HepG2 (cell line): ENCODE measurements around the gene CHN2. TPM values are rescaled to one million over a fixed set of nuclear protein-coding genes. Genes with fewer than 3 reads are reported as not detected.
"Not testable (repeated sequence)": the region's sequence is repeated elsewhere in the genome, so short reads cannot be mapped to it uniquely, and the experiment has no call there.

Experiments
- ATAC-seq: fragments of 200-7000 bp; cut with Tn5 transposase; 3 replicates; pipeline ENCODE4 v1.9.1; 2020; ENCODE audit warnings: mild to moderate bottlenecking, moderate library complexity
- BruUV-seq: library from RNA; stranded (reverse); fragments of 400-500 nt; replicated peaks from 2 replicates; lab custom pipeline; 2021; lab: Mats Ljungman, UMichigan
- CTCF ChIA-PET: fragments of 300-600 bp; formaldehyde crosslinking; extraction: SDS; loops from one replicate; lab custom pipeline; 2021; ENCODE audit warnings: low total read pairs, inconsistent platforms, low intra/inter-chr PET ratio; lab: Yijun Ruan, JAX
- POLR2A ChIA-PET: fragments of 350-600 bp; sonication (Branson Sonifier 250); formaldehyde crosslinking; loops from one replicate; lab custom pipeline; 2020; ENCODE audit warnings: antibody characterized with exemption, inconsistent platforms; lab: Yijun Ruan, JAX
- DNase-seq: peaks from one replicate; pipeline ENCODE4 v3.0.0-alpha.2; 2015; ENCODE audit warnings: low spot score
- FAIRE-seq: peaks from 3 replicates; lab custom pipeline; 2011; peaks lifted over from hg19 to GRCh38; lab: Jason Lieb, UNC
- H2AFZ ChIP-seq: one replicate; pipeline ENCODE4 v1.6.1; 2011; ENCODE audit warnings: low read length, inconsistent platforms
- H3K27ac ChIP-seq: fragments of 300-600 bp; 3 replicates; pipeline ENCODE4 v1.8.0; 2011; ENCODE audit warnings: mixed run types, mild to moderate bottlenecking, mixed read lengths, low read length, inconsistent platforms; ENCODE audit not compliant: insufficient read depth; ENCODE audit errors: extremely low read length
- H3K27me3 ChIP-seq, 2 experiments: fragments of 200-600 bp in 1 of 2; 2 replicates in 1 of 2; 3 replicates in 1 of 2; pipeline versions ENCODE4 v1.6.0 to v1.8.0; 2011; ENCODE audit warnings: low read length in 2 of 2, mild to moderate bottlenecking in 2 of 2, moderate library complexity in 2 of 2, inconsistent platforms in 1 of 2; ENCODE audit not compliant: insufficient read depth in 2 of 2, control insufficient read depth in 1 of 2
- H3K36me3 ChIP-seq, 2 experiments: fragments of 200-600 bp in 1 of 2; replicated peaks in 1 of 2; 2 replicates in 1 of 2; 3 replicates in 1 of 2; pipeline versions ENCODE4 v1.5.1 to v1.8.0; 2011; ENCODE audit warnings: low read length in 2 of 2, inconsistent platforms in 1 of 2; ENCODE audit not compliant: insufficient read depth in 2 of 2, control insufficient read depth in 1 of 2
- H3K4me1 ChIP-seq: 2 replicates; pipeline ENCODE4 v1.5.1; 2012; ENCODE audit warnings: low read length, inconsistent platforms; ENCODE audit not compliant: insufficient read depth
- H3K4me2 ChIP-seq: 2 replicates; pipeline ENCODE4 v1.6.0; 2011; ENCODE audit warnings: low read depth, low read length, inconsistent platforms
- H3K4me3 ChIP-seq, 3 experiments: fragments of 200-600 bp in 1 of 3; sonication (generic), shearing (Covaris generic) in 1 of 3; replicated peaks in 1 of 3; 2 replicates each; pipeline ENCODE4 v1.5.1; 2011 to 2016; ENCODE audit warnings: low read length in 3 of 3, inconsistent platforms in 2 of 3, low read depth in 2 of 3, mild to moderate bottlenecking in 2 of 3, control low read depth in 1 of 3, mixed read lengths in 1 of 3; ENCODE audit not compliant: insufficient read depth in 1 of 3
- H3K79me2 ChIP-seq: one replicate; pipeline ENCODE4 v1.6.1; 2011; ENCODE audit warnings: low read length, inconsistent platforms; ENCODE audit not compliant: insufficient read depth
- H3K9ac ChIP-seq: 2 replicates; pipeline ENCODE4 v1.6.0; 2011; ENCODE audit warnings: mild to moderate bottlenecking, low read depth, low read length, inconsistent platforms; ENCODE audit not compliant: insufficient read depth
- H3K9me3 ChIP-seq: 2 replicates; pipeline ENCODE4 v1.5.1; 2012; ENCODE audit warnings: mild to moderate bottlenecking, low read length
- H4K20me1 ChIP-seq: 2 replicates; pipeline ENCODE4 v1.6.0; 2011; ENCODE audit warnings: inconsistent platforms, mild to moderate bottlenecking, low read length, moderate library complexity; ENCODE audit not compliant: insufficient read depth
- FOXA1 ChIP-seq, 2 experiments: fragments of 450-650 bp in 1 of 2; sonication (generic) in 1 of 2; formaldehyde crosslinking in 1 of 2; IDR thresholded peaks; 2 replicates each; pipeline versions ENCODE4 v1.4.0 to v1.6.1; 2016 to 2020; ENCODE audit warnings: missing genetic modification reagents in 1 of 2
- FOXA3 ChIP-seq: IDR thresholded peaks from 2 replicates; pipeline ENCODE4 v1.6.1; 2016; ENCODE audit warnings: missing genetic modification reagents, missing compliant biosample characterization
- HOXA3 ChIP-seq: sonication (generic); formaldehyde crosslinking; IDR thresholded peaks from 2 replicates; pipeline ENCODE4 v1.5.0; 2020; ENCODE audit warnings: missing genetic modification reagents
- NFYB ChIP-seq: sonication (generic); formaldehyde crosslinking; IDR thresholded peaks from 2 replicates; pipeline ENCODE4 v1.4.0; 2020; ENCODE audit warnings: missing genetic modification reagents
- RAD21 ChIP-seq: fragments of 450-650 bp; formaldehyde crosslinking; IDR thresholded peaks from 2 replicates; pipeline ENCODE4 v1.5.0; 2020; ENCODE audit warnings: mild to moderate bottlenecking
- SP5 ChIP-seq: IDR thresholded peaks from 2 replicates; pipeline ENCODE4 v1.6.1; 2016; ENCODE audit warnings: low read depth, borderline replicate concordance
- ZNF331 ChIP-seq: sonication (generic); formaldehyde crosslinking; IDR thresholded peaks from 2 replicates; pipeline ENCODE4 v1.4.0; 2020; ENCODE audit warnings: missing genetic modification reagents
- ZNF644 ChIP-seq: IDR thresholded peaks from 2 replicates; pipeline ENCODE4 v1.6.1; 2016; ENCODE audit warnings: low read depth
- WGBS: methylation state at CpG from one replicate; pipeline ENCODE4 v1.1.6; 2017; ENCODE audit warnings: low lambda C conversion rate; 5-methylcytosine and 5-hydroxymethylcytosine counted together
- in situ Hi-C: cut with HindIII; loops from 2 replicates; pipeline ENCODE4 v1.10.0; 2017; ENCODE audit warnings: low pct_unique_long_range_greater_than_20kb; ENCODE audit not compliant: extremely low pct_ligation_motif_present
- intact Hi-C: fragments of 100-400 bp; cut with micrococcal nuclease; formaldehyde crosslinking; loops from one replicate; pipeline ENCODE4 v1.10.0; 2022; ENCODE audit not compliant: unreplicated experiment
- polyA plus RNA-seq, 8 experiments: library from polyadenylated mRNA; depleted of rRNA in 3 of 8; stranded (reverse) in 7 of 8; unstranded in 1 of 8; fragments of >200 nt; fragmentation: Illumina TruSeq in 4 of 8; extraction: Trizol in 4 of 8; gene quantifications; 2 replicates each; pipeline versions ENCODE4 v1.2.1 to v1.2.3, GENCODE V29; 2011 to 2016; ENCODE audit warnings: low read depth in 4 of 8, missing spikeins in 1 of 8, mixed read lengths in 1 of 8; ENCODE audit not compliant: insufficient read depth in 1 of 8
- total RNA-seq, 5 experiments: library from RNA; depleted of rRNA; stranded (reverse); fragments of >200 nt; fragmentation: Illumina TruSeq; extraction: Trizol; gene quantifications; 2 replicates each; pipeline ENCODE4 v1.2.3, GENCODE V29; 2016; ENCODE audit warnings: low read depth in 1 of 5
- TF ChIP-seq, protein P1 (sequence below): sonication (generic); formaldehyde crosslinking; IDR thresholded peaks from 2 replicates; pipeline ENCODE4 v1.4.0; 2020; ENCODE audit warnings: missing genetic modification reagents, borderline replicate concordance
- TF ChIP-seq, protein P2 (sequence below): sonication (generic); formaldehyde crosslinking; IDR thresholded peaks from 2 replicates; pipeline ENCODE4 v1.5.1; 2020; ENCODE audit warnings: mild to moderate bottlenecking, missing genetic modification reagents, moderate library complexity

The CHN2 gene
- total and polyA plus RNA-seq, 2 of the 13 experiments (the other 11 are each of a cell fraction or from before 2014, with no cell fraction given) = 23.5 to 30.5 TPM

DNA sequence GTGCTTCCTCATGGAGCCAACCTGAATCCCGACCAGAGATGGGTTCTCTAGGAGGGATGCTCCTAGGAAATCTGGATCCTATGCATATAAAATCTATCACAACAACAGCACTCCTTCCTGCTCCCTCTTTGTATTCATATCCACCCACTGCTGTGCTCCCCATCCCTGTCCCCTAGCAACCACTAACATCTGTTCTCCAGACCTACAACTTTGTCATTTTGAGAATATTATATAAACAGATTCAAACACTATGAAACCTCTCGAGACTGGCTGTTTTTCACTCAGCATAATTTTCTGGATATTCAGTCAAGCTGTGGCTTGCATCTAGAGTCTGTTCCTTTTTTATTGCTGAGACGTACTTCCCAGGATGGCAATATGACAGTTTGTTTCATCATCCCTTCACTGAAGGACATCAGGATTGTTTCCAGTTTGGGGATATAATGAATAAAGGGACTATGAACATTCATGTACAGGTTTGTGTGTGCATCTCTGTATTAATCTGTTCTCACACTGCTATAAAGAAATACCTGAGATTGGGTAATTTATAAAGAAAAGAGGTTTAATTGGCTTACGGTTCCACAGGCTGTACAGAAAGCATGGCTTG, 333.0 kb downstream of the CHN2 start:
- H3K9ac ChIP-seq = no peak overlapping the region
- H3K27me3 ChIP-seq = no peaks in the 10 kb centered on the region
- no peaks in the 10 kb centered on the region for H3K9me3 ChIP-seq
- no peak overlapping the region for H3K4me3 ChIP-seq
- no peak for ATAC-seq
- no peak for DNase-seq
- ChIA-PET POLR2A (interaction anchor here (1.2 kb wide), 1 partner anchor 36 kb away, joined by 3 read pairs; the partner anchor contains the start of gene PRR15), CTCF (no interaction called here)
- no peak overlapping the region for H3K27ac ChIP-seq
- no peak overlapping the region for H3K4me2 ChIP-seq
- no peaks in the 10 kb centered on the region for H3K36me3 ChIP-seq
- FAIRE-seq = no peak
- no TSS peak for BruUV-seq
- no peaks in the 10 kb centered on the region for H4K20me1 ChIP-seq
- H2AFZ ChIP-seq = no peak overlapping the region
- peaks cover 12% of the 10 kb centered on the region for H3K4me1 ChIP-seq
- in situ Hi-C loops = no loop called here
- WGBS = 97% methylated on average over 3 of the region's 4 CpGs
- no peaks in the 10 kb centered on the region for H3K79me2 ChIP-seq
- intact Hi-C loops = no loop called here
- no peak for TF ChIP-seq NFYB (CRISPR knock-in tag)

GRCh38 chr7:29528526-29528925, 334.0 kb downstream of the CHN2 start:
- ATAC-seq; H3K9me3 ChIP-seq; H3K9ac ChIP-seq; intact Hi-C loops; H3K36me3 ChIP-seq; H3K4me3 ChIP-seq; H2AFZ ChIP-seq; H3K27ac ChIP-seq; BruUV-seq; H3K4me2 ChIP-seq; in situ Hi-C loops; H3K79me2 ChIP-seq; CTCF ChIA-PET; H3K27me3 ChIP-seq; FAIRE-seq; H4K20me1 ChIP-seq; TF ChIP-seq FOXA1 (IDR thresholded peaks at IDR 0.05): not testable (repeated sequence)
- WGBS = 51% methylated on average over 3 of the region's 7 CpGs
- POLR2A ChIA-PET = interaction anchor here (1.2 kb wide), 1 partner anchor 35 kb away, joined by 3 read pairs; the partner anchor contains the start of gene PRR15
- TF ChIP-seq FOXA1 (CRISPR knock-in tag; IDR thresholded peaks at IDR 0.05) (peak; percentile 54), SP5 (peak; percentile 37; the same call in 1 of the 2 replicates), ZNF331 (CRISPR knock-in tag) (0 out of 2 replicates have a peak, but pooled peaks have one; percentile 20), FOXA3 (CRISPR knock-in tag) (peak; percentile 25; the same call in 1 of the 2 replicates), ZNF644 (CRISPR knock-in tag) (0 out of 2 replicates have a peak, but pooled peaks have one; percentile 32), HOXA3 (peak; percentile 31; the same call in 1 of the 2 replicates), RAD21 (CRISPR knock-in tag) (0 out of 2 replicates have a peak, but pooled peaks have one; percentile 6)
- TF ChIP-seq, protein P1, sequence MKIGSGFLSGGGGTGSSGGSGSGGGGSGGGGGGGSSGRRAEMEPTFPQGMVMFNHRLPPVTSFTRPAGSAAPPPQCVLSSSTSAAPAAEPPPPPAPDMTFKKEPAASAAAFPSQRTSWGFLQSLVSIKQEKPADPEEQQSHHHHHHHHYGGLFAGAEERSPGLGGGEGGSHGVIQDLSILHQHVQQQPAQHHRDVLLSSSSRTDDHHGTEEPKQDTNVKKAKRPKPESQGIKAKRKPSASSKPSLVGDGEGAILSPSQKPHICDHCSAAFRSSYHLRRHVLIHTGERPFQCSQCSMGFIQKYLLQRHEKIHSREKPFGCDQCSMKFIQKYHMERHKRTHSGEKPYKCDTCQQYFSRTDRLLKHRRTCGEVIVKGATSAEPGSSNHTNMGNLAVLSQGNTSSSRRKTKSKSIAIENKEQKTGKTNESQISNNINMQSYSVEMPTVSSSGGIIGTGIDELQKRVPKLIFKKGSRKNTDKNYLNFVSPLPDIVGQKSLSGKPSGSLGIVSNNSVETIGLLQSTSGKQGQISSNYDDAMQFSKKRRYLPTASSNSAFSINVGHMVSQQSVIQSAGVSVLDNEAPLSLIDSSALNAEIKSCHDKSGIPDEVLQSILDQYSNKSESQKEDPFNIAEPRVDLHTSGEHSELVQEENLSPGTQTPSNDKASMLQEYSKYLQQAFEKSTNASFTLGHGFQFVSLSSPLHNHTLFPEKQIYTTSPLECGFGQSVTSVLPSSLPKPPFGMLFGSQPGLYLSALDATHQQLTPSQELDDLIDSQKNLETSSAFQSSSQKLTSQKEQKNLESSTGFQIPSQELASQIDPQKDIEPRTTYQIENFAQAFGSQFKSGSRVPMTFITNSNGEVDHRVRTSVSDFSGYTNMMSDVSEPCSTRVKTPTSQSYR = peak; percentile 53; the same call in 1 of the 2 replicates
- TF ChIP-seq, protein P2, sequence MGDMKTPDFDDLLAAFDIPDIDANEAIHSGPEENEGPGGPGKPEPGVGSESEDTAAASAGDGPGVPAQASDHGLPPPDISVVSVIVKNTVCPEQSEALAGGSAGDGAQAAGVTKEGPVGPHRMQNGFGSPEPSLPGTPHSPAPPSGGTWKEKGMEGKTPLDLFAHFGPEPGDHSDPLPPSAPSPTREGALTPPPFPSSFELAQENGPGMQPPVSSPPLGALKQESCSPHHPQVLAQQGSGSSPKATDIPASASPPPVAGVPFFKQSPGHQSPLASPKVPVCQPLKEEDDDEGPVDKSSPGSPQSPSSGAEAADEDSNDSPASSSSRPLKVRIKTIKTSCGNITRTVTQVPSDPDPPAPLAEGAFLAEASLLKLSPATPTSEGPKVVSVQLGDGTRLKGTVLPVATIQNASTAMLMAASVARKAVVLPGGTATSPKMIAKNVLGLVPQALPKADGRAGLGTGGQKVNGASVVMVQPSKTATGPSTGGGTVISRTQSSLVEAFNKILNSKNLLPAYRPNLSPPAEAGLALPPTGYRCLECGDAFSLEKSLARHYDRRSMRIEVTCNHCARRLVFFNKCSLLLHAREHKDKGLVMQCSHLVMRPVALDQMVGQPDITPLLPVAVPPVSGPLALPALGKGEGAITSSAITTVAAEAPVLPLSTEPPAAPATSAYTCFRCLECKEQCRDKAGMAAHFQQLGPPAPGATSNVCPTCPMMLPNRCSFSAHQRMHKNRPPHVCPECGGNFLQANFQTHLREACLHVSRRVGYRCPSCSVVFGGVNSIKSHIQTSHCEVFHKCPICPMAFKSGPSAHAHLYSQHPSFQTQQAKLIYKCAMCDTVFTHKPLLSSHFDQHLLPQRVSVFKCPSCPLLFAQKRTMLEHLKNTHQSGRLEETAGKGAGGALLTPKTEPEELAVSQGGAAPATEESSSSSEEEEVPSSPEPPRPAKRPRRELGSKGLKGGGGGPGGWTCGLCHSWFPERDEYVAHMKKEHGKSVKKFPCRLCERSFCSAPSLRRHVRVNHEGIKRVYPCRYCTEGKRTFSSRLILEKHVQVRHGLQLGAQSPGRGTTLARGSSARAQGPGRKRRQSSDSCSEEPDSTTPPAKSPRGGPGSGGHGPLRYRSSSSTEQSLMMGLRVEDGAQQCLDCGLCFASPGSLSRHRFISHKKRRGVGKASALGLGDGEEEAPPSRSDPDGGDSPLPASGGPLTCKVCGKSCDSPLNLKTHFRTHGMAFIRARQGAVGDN (CRISPR knock-in tag) = peak; percentile 33
- H3K4me1 ChIP-seq = peaks cover 12% of the 10 kb centered on the region
- peak; percentile 35 for DNase-seq
